Smooth muscle cell (in vitro differentiated cells): ENCODE results near the gene RMND1. TPM values are rescaled to one million over a fixed set of nuclear protein-coding genes. Genes with fewer than 3 reads are reported as not detected.

Source experiments
- DNase-seq: peaks from one replicate; lab custom pipeline; 2025; ENCODE audit not compliant: unreplicated experiment; lab: John Stamatoyannopoulos, UW
- H2AFZ ChIP-seq: fragments of 200-600 bp; sonication (generic); 2 replicates; pipeline ENCODE4 v1.6.0; 2016; ENCODE audit warnings: antibody characterized with exemption, low read depth, mild to moderate bottlenecking
- H3F3A ChIP-seq: fragments of 200-600 bp; sonication (generic); 2 replicates; pipeline ENCODE4 v1.6.0; 2017; ENCODE audit warnings: antibody characterized with exemption, low read depth
- H3K27ac ChIP-seq: fragments of 200-600 bp; sonication (generic); 2 replicates; pipeline ENCODE4 v1.5.1; 2016; ENCODE audit warnings: low read depth, mild to moderate bottlenecking
- H3K27me3 ChIP-seq: fragments of 200-600 bp; sonication (generic); 2 replicates; pipeline ENCODE4 v1.6.1; 2016; ENCODE audit warnings: low read depth, mild to moderate bottlenecking
- H3K36me3 ChIP-seq: fragments of 200-600 bp; sonication (generic); 2 replicates; pipeline ENCODE4 v1.5.1; 2016; ENCODE audit warnings: low read depth
- H3K4me1 ChIP-seq: fragments of 200-600 bp; sonication (generic); 2 replicates; pipeline ENCODE4 v1.5.1; 2016; ENCODE audit warnings: low read depth
- H3K4me2 ChIP-seq: fragments of 200-600 bp; sonication (generic); 2 replicates; pipeline ENCODE4 v1.6.0; 2016; ENCODE audit warnings: mild to moderate bottlenecking
- H3K4me3 ChIP-seq: fragments of 200-600 bp; sonication (generic); 2 replicates; pipeline ENCODE4 v1.5.1; 2016; ENCODE audit warnings: mild to moderate bottlenecking
- H3K79me2 ChIP-seq: fragments of 200-600 bp; sonication (generic); 2 replicates; pipeline ENCODE4 v1.6.0; 2016; ENCODE audit warnings: low read depth, mild to moderate bottlenecking
- H3K9ac ChIP-seq: fragments of 200-600 bp; sonication (generic); 2 replicates; pipeline ENCODE4 v1.6.0; 2016; ENCODE audit warnings: low read depth
- H3K9me3 ChIP-seq: fragments of 200-600 bp; sonication (generic); replicated peaks from 2 replicates; pipeline ENCODE4 v1.5.1; 2016; ENCODE audit warnings: low read depth
- H4K20me1 ChIP-seq: fragments of 200-600 bp; sonication (generic); 2 replicates; pipeline ENCODE4 v1.6.0; 2016; ENCODE audit warnings: low read depth
- CTCF ChIP-seq: fragments of 200-600 bp; sonication (generic); IDR thresholded peaks from 2 replicates; pipeline ENCODE4 v1.5.1; 2017; ENCODE audit warnings: borderline replicate concordance, mild to moderate bottlenecking, antibody characterized with exemption; ENCODE audit not compliant: insufficient read depth, poor library complexity, severe bottlenecking
- WGBS: methylation state at CpG from one replicate; pipeline ENCODE4 v1.1.7; 2016; ENCODE audit warnings: low lambda C conversion rate; 5-methylcytosine and 5-hydroxymethylcytosine counted together
- polyA plus RNA-seq: library from polyadenylated mRNA; unstranded; fragments of >200 nt; fragmentation: Nextera tagmentation; extraction: Ambion mirVana; gene quantifications from 2 replicates; pipeline ENCODE4 v1.2.1, GENCODE V29; 2016
- total RNA-seq: library from RNA; depleted of rRNA; stranded (reverse); fragments of >200 nt; gene quantifications from 2 replicates; pipeline ENCODE4 v1.2.3, GENCODE V29; 2014

RMND1 gene
- total and polyA plus RNA-seq, 2 experiments from 2014 or later: 13.0 to 27.9 TPM

GRCh38 chr6:151381722-151382121 is 70.2 kb downstream of the RMND1 start:
- TF ChIP-seq CTCF: no peak

GRCh38 chr6:151380848-151381205 is 71.1 kb downstream of the RMND1 start:
- H3K4me1 ChIP-seq: peaks cover 4% of the 10 kb centered on the region
- H3F3A ChIP-seq: peaks cover 6% of the 10 kb centered on the region
- H4K20me1 ChIP-seq: no peaks in the 10 kb centered on the region
- 100% methylated on average over 1 of the region's 1 CpG for WGBS
- peak overlapping the region; percentile 65 for H3K27ac ChIP-seq
- no peak overlapping the region for H3K4me3 ChIP-seq
- H3K36me3 ChIP-seq: peaks cover 5% of the 10 kb centered on the region
- H3K9ac ChIP-seq: no peak overlapping the region
- peak overlapping the region; percentile 67 for H3K4me2 ChIP-seq
- H3K27me3 ChIP-seq: no peaks in the 10 kb centered on the region
- H3K9me3 ChIP-seq: no peaks in the 10 kb centered on the region
- peaks cover 94% of the 10 kb centered on the region for H3K79me2 ChIP-seq
- no peak for TF ChIP-seq CTCF
- DNase-seq: no peak
- H2AFZ ChIP-seq: no peak overlapping the region

More at GRCh38 chr6:151381722-151382121, 70.2 kb downstream of the RMND1 start:
- Histone ChIP-seq H3K9ac (no peak overlapping the region), H3K4me2 (no peak overlapping the region), H2AFZ (no peak overlapping the region), H3K36me3 (peaks cover 5% of the 10 kb centered on the region), H3K27ac (no peak overlapping the region), H3K79me2 (peaks cover 94% of the 10 kb centered on the region), H3K4me1 (peaks cover 4% of the 10 kb centered on the region), H3K9me3 (no peaks in the 10 kb centered on the region), H3F3A (peaks cover 6% of the 10 kb centered on the region), H3K27me3 (no peaks in the 10 kb centered on the region), H4K20me1 (no peaks in the 10 kb centered on the region), H3K4me3 (no peak overlapping the region)
- WGBS: 96% methylated on average over 4 of the region's 4 CpGs
- DNase-seq: no peak

DNA sequence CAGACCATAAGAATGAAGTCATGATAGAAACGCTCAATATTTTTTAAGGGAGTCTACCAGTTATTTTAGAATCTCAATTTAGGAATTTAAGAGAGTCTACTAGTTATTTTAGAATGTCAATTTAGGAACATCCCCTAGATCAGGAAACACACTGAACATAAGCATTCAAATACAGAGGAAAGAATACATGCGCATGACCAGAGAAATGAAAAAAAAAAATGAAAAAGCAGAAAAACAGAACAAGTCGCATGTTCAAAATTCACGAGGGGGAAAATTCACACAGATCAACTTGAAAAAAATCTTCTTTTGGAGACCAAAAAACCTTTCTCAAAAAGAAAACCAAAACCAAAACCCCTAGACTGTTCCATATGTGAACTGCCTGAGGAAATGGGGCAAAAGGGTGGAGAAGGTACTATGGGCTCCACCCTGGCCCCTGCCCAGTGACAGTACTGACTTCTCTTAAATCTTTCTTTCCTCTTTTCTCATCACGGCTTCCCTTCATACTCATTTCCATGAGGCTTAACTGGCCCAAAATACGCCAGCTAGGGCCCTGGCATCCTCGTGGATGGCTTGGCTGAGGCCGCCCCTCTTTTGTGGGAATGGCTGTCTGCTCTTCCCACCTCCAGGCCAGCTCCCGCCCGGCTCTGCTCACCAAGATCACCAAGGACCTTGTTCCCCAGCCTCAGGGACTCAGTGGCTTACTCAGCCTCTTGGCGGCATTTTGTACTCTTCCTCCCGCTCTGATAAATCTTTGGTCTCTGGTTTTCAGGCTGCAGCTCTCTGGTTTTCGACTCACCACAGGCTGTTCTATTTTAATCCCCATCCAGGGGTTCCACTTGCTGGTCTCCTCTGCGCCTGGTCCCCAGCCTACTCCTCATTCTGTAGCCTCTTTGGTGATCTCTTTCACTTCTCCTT is 71.7 kb downstream of the RMND1 start:
- Histone ChIP-seq H4K20me1 (no peaks in the 10 kb centered on the region), H3F3A (peaks cover 6% of the 10 kb centered on the region), H3K4me2 (peak overlapping the region; percentile 67), H3K4me3 (no peak overlapping the region), H3K27me3 (no peaks in the 10 kb centered on the region), H3K9ac (no peak overlapping the region), H3K4me1 (peaks cover 4% of the 10 kb centered on the region), H2AFZ (peak overlapping the region; percentile 10), H3K9me3 (no peaks in the 10 kb centered on the region), H3K36me3 (peaks cover 5% of the 10 kb centered on the region), H3K27ac (peak overlapping the region; percentile 65), H3K79me2 (peaks cover 94% of the 10 kb centered on the region)
- WGBS: 60% methylated on average over 14 of the region's 14 CpGs
- TF ChIP-seq CTCF: no peak
- DNase-seq: no peak
